ENCODE results near the gene NPIPB6.

Gene NPIPB6

DNA sequence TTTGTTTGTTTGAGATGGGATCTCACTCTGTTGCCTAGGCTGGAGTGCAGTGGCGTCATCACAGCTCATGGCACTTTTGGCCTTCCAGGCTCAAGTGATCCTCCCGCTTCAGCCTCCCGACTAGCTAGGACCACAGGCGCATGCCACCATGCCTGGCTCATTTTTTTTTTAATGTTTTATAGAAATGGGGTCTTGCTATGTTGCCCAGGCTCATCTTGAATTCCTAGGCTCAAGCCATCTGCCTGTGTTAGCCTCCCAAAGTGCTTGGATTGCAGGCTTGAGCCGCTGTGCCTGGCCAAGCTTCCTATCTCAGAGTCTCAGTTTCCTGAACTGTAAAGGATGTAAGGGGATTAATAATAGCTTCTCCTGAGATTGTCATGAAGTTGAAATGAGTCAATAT lies 63.0 kb downstream of the NPIPB6 start:
- no peak for DNase-seq (ENCODE audit: low read depth in 2 of 2)

DNA sequence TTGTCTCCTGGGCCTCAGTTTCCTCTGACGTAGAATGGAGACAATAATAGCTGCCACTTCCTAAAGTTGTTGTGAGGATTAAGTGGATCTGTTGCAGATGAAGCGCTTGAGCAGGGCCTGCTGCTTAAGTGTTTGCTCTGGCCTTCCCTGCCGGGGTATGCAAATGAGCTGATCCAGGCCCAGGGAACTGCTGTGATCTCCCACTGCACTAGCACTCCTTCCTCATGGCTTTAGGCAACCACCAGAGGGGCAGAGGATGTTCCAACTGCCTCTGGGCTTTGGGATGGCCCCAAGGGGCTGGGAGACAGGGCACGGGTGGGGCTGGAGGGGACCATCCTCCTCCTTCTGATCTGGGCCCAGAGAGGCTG lies 64.8 kb downstream of the NPIPB6 start:
- no peak for DNase-seq (ENCODE audit: low read depth in 2 of 2)

DNA sequence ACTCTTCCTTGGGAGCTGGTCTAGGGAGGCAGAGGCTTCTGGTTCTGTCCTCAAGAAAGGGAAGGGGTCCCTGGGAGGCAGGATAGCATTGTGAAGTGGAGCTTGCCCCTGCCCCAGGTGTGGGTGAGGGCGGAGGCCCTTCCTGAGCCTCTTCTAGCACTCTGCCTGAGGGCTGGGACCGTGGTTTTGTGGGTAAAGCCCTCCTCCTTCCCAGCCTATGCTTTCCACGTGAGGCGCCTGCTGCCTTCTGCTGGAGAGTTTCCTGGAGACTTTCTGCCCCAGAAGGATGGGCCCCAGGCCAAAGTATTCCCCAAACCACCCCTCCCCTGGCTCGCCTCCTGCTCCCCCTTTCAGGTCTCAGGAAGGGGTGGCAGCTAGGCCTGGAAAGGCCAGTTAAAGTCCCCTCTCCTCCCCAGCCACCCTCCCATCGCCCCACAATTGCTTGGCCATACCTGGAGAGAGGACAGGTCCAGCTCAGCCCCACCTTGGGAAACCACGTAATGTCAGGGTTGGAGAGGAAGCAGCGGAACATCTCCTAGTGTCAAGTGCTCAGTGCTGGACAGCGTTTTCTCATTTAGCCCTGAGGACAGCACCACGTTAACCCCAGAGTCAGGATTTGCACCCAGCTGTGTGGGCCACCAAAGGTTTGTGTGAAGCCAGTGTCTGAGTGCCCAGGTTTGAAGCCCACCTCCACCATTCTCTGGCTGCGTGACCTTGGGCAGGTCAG lies 65.4 kb downstream of the NPIPB6 start:
- DNase-seq (ENCODE audit: low read depth in 2 of 2): no peak

DNA sequence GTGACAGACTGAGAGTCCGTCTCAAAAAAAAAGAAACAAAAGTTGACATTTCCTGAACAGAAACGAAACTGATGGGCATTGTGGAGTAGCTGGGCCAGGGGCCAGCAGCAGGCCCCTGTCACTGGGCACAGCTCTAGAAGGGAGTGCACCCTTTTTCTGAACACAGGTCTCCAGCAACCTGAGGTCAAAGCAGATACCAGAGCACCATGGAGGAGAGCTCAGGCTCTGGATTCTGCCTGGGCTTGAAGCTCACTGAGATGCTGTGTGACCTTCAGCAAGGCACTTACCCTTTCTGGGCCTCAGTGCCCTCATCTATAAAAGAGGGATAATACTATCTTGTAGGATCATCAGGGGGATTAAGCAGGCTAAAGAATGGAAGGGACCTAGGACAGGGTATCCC lies 66.0 kb downstream of the NPIPB6 start:
- DNase-seq (ENCODE audit: low read depth in 2 of 2): no peak

DNA sequence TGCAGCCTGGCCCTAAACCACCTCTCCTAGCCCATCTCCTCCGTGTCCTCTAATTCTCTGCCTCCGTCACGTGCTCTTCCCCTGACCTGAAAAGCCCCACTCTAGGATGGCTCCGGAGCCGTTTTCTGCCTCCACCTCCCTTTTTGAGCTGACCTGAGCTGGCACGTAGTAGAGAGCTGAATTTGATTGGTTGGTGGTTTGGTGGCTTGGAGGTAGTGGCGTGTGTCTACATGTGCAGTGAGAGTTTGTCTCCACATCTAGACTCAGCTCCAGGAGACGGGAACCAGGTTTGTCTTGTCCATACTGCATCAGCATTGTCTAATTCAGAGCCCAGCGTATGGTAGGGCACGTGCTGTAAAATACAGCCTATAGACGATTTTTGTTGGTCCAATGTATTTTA lies 68.0 kb downstream of the NPIPB6 start:
- no peak for DNase-seq (ENCODE audit: low read depth in 2 of 2)

DNA sequence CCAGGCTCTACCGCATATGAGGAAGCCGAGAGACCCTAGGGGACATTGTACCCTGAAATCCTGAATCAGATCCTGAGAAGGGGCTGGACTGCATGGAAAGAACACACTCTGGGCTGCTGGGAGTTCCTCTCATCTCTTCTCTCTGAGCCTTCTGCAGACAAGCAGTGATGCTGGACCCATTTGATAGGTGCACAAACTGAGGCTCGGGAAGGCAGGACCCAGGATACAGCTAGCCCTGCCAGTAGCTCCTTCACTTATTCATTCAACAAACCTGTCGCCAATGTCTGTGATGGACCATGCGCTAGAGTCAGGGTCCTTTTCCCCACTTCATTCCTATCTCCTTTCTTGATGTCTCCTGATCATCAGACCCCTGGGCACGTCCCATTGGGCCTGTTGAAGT lies 69.1 kb downstream of the NPIPB6 start:
- no peak for DNase-seq (ENCODE audit: low read depth in 2 of 2)

DNA sequence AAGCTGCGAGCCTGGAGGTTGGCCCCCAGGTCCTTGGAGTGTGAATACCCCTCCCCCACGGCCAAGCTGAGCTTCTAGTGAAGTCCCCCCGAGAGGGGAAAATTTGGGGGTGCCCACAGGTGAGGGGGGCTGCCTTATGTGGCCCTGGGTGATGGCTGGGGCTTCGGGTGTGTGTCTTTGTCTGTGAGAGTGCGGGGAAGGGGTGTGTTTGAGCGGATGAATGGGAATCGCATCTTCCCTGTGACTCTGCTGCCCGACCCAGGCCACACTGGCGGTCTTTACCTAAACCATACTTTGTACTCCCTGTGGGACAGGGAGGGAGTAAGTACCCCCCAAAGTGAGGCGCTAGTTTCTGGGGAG lies 69.7 kb downstream of the NPIPB6 start:
- no peak for DNase-seq (ENCODE audit: low read depth in 2 of 2)

DNA sequence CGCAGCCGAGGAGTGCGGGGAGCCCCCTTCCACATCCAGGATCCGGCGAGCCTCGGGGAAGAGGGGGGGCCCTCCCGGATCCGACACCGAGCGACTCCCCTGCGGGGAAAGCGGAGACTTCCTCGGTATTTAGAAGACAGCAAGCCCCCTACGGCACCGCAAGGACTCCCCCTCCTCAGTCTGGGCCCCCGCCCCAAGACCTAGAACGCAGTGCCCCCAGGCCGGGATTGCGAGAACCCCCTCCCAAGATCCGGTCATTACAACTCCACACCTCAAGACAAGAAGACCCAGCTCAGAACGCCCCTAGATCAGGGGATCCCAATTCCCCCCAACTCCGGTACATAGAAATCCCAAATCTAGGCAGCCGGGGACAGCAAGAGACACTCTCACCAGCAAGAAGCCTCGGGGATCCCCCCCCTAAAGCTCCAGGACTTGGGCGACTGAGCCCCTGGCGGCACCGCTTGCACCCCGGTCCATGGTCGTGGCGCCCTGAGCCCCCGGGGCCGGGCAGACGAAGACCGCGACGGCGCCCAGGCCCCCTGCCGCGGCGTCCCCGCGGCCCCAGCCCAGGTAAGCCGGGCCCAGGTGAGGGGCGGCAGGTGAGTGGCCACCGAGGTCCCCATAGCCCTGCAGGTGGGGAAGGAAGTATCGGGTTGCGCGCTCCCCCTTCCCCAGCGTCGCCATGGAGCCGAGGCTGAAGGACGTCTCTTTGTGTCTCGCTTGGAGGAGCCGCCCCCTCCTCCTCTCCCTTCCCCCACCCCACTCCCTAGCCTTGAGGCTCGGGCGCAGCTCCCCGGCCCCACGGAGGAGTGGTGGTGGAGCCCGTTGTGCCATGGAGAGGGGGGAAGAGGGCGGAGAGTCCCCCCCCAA lies 70.3 kb downstream of the NPIPB6 start:
- DNase-seq (ENCODE audit: low read depth in 2 of 2): no peak
